Stimulated activated CD8-positive, alpha-beta memory T cell treated with anti-CD3 and anti-CD28 coated beads, Interleukin-12 subunit alpha, Interleukin-12 subunit beta, amount 100 ng/mL, for 4 hours (primary cell): ENCODE measurements around the gene SI.
"Not testable (repeated sequence)": the region's sequence is repeated elsewhere in the genome, so short reads cannot be mapped to it uniquely, and the experiment has no call there.

Experiments used
- DNase-seq: peaks from one replicate; pipeline ENCODE4 v3.0.0-alpha.2; 2020; ENCODE audit warnings: low read depth

SI gene

GRCh38 chr3:165078293-165078692 lies at the start of gene SI:
TSS of gene SI (minus strand) at chr3:165078496. CDS start at chr3:165076012, 2,484 bp downstream.
- DNase-seq: no peak

GRCh38 chr3:165125836-165126235 lies 47.5 kb upstream of the SI start:
- no peak for DNase-seq

GRCh38 chr3:165111401-165111800 lies 33.1 kb upstream of the SI start:
- no peak for DNase-seq

- DNase-seq: no peak
Observed at GRCh38 chr3:165103616-165104015, 25.3 kb upstream of the SI start.

GRCh38 chr3:165082650-165083049 lies 4.4 kb upstream of the SI start:
- no peak for DNase-seq

GRCh38 chr3:165081183-165081582 lies 2.9 kb upstream of the SI start:
- DNase-seq: no peak

- DNase-seq: no peak
Observed at GRCh38 chr3:165075695-165076094, 2.6 kb downstream of the SI start.

- no peak for DNase-seq
Observed at GRCh38 chr3:165070682-165071081, 7.6 kb downstream of the SI start.

GRCh38 chr3:165056510-165056909 lies 21.8 kb downstream of the SI start:
- DNase-seq: no peak

- DNase-seq: no peak
Observed at GRCh38 chr3:165040186-165040585, 38.1 kb downstream of the SI start.

- no peak for DNase-seq
Observed at GRCh38 chr3:165011557-165011956, 66.7 kb downstream of the SI start.

GRCh38 chr3:164984947-164985346 lies 93.3 kb downstream of the SI start:
- no peak for DNase-seq

GRCh38 chr3:164962610-164963009 lies 115.7 kb downstream of the SI start:
- no peak for DNase-seq

- DNase-seq: no peak
Observed at GRCh38 chr3:164952966-164953365, 125.3 kb downstream of the SI start.

GRCh38 chr3:164951403-164951802 lies 126.9 kb downstream of the SI start:
- not testable (repeated sequence) for DNase-seq

- DNase-seq: no peak
Observed at GRCh38 chr3:164940745-164941144, 137.6 kb downstream of the SI start.

- no peak for DNase-seq
Observed at GRCh38 chr3:164929642-164930041, 148.7 kb downstream of the SI start.
